Mesendoderm (in vitro differentiated cells): ENCODE data around the gene MT3.

Source experiments
- DNase-seq: peaks from one replicate; pipeline ENCODE4 v3.0.0; 2013
- H2AK5ac ChIP-seq: 2 replicates; pipeline ENCODE4 v1.6.1; 2013; ENCODE audit warnings: low read length, inconsistent platforms
- H2BK120ac ChIP-seq: 2 replicates; pipeline ENCODE4 v1.6.1; 2013; ENCODE audit warnings: low read depth, mild to moderate bottlenecking, low read length, moderate library complexity, mixed read lengths
- H2BK15ac ChIP-seq: replicated peaks from 2 replicates; pipeline ENCODE4 v1.6.1; 2013; ENCODE audit warnings: low read depth, mild to moderate bottlenecking, moderate library complexity
- H2BK5ac ChIP-seq: 2 replicates; pipeline ENCODE4 v1.6.1; 2013; ENCODE audit warnings: low read length, inconsistent platforms
- H3K18ac ChIP-seq: 2 replicates; pipeline ENCODE4 v1.6.1; 2013; ENCODE audit warnings: mild to moderate bottlenecking, low read length, mixed read lengths
- H3K23ac ChIP-seq: one replicate; pipeline ENCODE4 v1.6.1; 2013; ENCODE audit warnings: low read length
- H3K27ac ChIP-seq: 2 replicates; pipeline ENCODE4 v1.5.1; 2013; ENCODE audit warnings: low read depth, mild to moderate bottlenecking, inconsistent platforms, low read length, moderate library complexity
- H3K27me3 ChIP-seq: 2 replicates; pipeline ENCODE4 v1.6.1; 2013; ENCODE audit warnings: low read length, control low read depth, mild to moderate bottlenecking, inconsistent platforms; ENCODE audit not compliant: insufficient read depth, poor library complexity
- H3K36me3 ChIP-seq: 2 replicates; pipeline ENCODE4 v1.6.1; 2013; ENCODE audit warnings: low read length, inconsistent platforms; ENCODE audit not compliant: control insufficient read depth, insufficient read depth
- H3K4ac ChIP-seq: one replicate; pipeline ENCODE4 v1.6.1; 2013; ENCODE audit warnings: low read depth, mild to moderate bottlenecking, low read length, moderate library complexity
- H3K4me1 ChIP-seq: 2 replicates; pipeline ENCODE4 v1.6.1; 2013; ENCODE audit warnings: low read depth, low read length, inconsistent platforms; ENCODE audit not compliant: control insufficient read depth
- H3K4me2 ChIP-seq: 2 replicates; pipeline ENCODE4 v1.6.1; 2013; ENCODE audit warnings: low read length
- H3K4me3 ChIP-seq: 2 replicates; pipeline ENCODE4 v1.5.1; 2013; ENCODE audit warnings: mild to moderate bottlenecking, low read length
- H3K56ac ChIP-seq: one replicate; pipeline ENCODE4 v1.6.1; 2013; ENCODE audit warnings: low read length
- H3K79me1 ChIP-seq: 2 replicates; pipeline ENCODE4 v1.6.1; 2013; ENCODE audit warnings: low read length, inconsistent platforms
- H3K79me2 ChIP-seq: 2 replicates; pipeline ENCODE4 v1.6.1; 2013; ENCODE audit warnings: mild to moderate bottlenecking, low read length; ENCODE audit not compliant: control insufficient read depth, insufficient read depth
- H3K9ac ChIP-seq: 2 replicates; pipeline ENCODE4 v1.6.1; 2013; ENCODE audit warnings: low read length, inconsistent platforms
- H4K5ac ChIP-seq: one replicate; pipeline ENCODE4 v1.6.1; 2013; ENCODE audit warnings: low read length
- H4K8ac ChIP-seq: one replicate; pipeline ENCODE4 v1.6.1; 2013; ENCODE audit warnings: low read depth, mild to moderate bottlenecking, control low read depth, low read length, moderate library complexity
- WGBS: extraction: QIAGEN DNeasy Blood & Tissue Kit; methylation state at CpG from one replicate; pipeline ENCODE4 v1.1.7; 2013; ENCODE audit warnings: low lambda C conversion rate, missing lambda C conversion rate; ENCODE audit not compliant: insufficient coverage; ENCODE audit errors: extremely low coverage; 5-methylcytosine and 5-hydroxymethylcytosine counted together

MT3 gene

GRCh38 chr16:56594292-56594619, 4.9 kb downstream of the MT3 start:
- Histone ChIP-seq H3K27me3 (peaks cover 14% of the 10 kb centered on the region), H3K23ac (no peak overlapping the region), H3K9ac (no peak overlapping the region), H2BK15ac (no peak overlapping the region), H4K8ac (no peak overlapping the region), H4K5ac (no peak overlapping the region), H2BK120ac (no peak overlapping the region), H3K27ac (no peak overlapping the region), H2BK5ac (no peak overlapping the region), H3K4me1 (no peaks in the 10 kb centered on the region), H3K18ac (no peak overlapping the region), H3K4me2 (no peak overlapping the region), H3K4ac (no peak overlapping the region), H3K56ac (no peak overlapping the region), H2AK5ac (no peak overlapping the region), H3K79me2 (no peaks in the 10 kb centered on the region), H3K4me3 (no peak overlapping the region), H3K36me3 (no peaks in the 10 kb centered on the region), H3K79me1 (no peaks in the 10 kb centered on the region)
- DNase-seq = no peak
- WGBS = no CpG with 5 or more reads among the region's 5 CpGs

DNA sequence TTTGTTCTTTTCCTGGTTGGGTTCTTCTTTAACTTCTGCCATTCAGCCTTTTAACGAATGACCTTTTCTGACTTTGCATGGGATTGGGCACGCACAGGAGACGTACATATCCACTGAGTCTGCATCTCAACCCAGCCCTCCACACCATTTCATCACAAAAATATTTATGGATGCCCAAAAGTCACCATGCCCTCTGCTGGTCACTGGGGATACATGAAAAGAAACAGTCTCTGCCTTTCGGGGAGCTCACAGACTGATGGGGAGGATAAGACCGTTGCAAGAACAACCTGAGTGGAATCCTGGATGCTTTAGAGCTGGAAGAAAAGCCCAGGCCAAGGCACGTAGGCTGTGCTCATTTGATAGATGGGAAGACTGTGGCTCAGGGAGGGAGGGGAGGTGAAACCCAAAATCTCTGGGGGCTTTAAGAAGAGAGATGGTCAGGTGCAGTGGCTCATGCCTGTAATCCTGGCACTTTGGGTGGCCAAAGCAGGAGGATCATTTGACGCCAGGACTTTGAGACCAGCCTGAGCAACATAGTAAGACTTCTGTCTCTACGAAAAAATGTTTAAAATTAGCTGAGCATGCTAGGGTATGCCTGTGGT, 11.2 kb downstream of the MT3 start:
- Histone ChIP-seq H3K4me3 (no peak overlapping the region), H3K27ac (no peak overlapping the region), H3K79me1 (no peaks in the 10 kb centered on the region), H4K5ac (no peak overlapping the region), H3K56ac (no peak overlapping the region), H4K8ac (no peak overlapping the region), H3K79me2 (no peaks in the 10 kb centered on the region), H3K4ac (no peak overlapping the region), H2BK5ac (no peak overlapping the region), H3K27me3 (no peaks in the 10 kb centered on the region), H2AK5ac (no peak overlapping the region), H3K9ac (no peak overlapping the region), H2BK15ac (no peak overlapping the region), H3K18ac (no peak overlapping the region), H2BK120ac (no peak overlapping the region), H3K4me2 (no peak overlapping the region), H3K4me1 (no peaks in the 10 kb centered on the region), H3K36me3 (no peaks in the 10 kb centered on the region), H3K23ac (no peak overlapping the region)
- WGBS = no CpG with 5 or more reads among the region's 8 CpGs
- DNase-seq = peak; percentile 55

DNA sequence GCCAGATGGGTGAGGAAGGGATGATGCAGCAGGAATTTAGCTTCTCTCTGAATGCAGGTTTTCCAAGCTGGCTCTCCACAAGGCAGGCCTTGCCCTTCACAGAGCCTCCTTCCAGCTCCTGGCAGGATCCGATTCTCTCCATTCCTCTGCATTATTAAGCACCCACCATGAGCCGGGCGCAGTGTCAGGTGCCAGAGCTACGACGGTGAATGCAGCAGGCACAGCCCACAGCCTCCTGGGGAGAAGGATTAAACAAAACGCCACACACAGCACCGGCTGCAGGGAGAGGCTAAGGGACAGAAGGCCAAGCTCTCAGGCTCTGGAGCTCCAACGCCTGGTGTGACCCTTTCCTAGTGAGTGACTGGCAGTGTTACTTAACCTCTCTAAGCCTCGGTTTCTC, 12.0 kb downstream of the MT3 start:
- no peak overlapping the region for H3K4me3 ChIP-seq
- no peaks in the 10 kb centered on the region for H3K79me1 ChIP-seq
- no peak overlapping the region for H4K8ac ChIP-seq
- no peak overlapping the region for H2AK5ac ChIP-seq
- no peak overlapping the region for H3K9ac ChIP-seq
- H3K23ac ChIP-seq = no peak overlapping the region
- no peaks in the 10 kb centered on the region for H3K27me3 ChIP-seq
- H2BK15ac ChIP-seq = no peak overlapping the region
- H3K18ac ChIP-seq = no peak overlapping the region
- no peaks in the 10 kb centered on the region for H3K79me2 ChIP-seq
- no peak overlapping the region for H3K4me2 ChIP-seq
- no peak overlapping the region for H3K4ac ChIP-seq
- no peaks in the 10 kb centered on the region for H3K4me1 ChIP-seq
- no peak overlapping the region for H3K27ac ChIP-seq
- no peak overlapping the region for H2BK120ac ChIP-seq
- no peak overlapping the region for H4K5ac ChIP-seq
- H2BK5ac ChIP-seq = no peak overlapping the region
- H3K56ac ChIP-seq = no peak overlapping the region
- no peaks in the 10 kb centered on the region for H3K36me3 ChIP-seq
- no peak for DNase-seq
- WGBS = no CpG with 5 or more reads among the region's 9 CpGs

DNA sequence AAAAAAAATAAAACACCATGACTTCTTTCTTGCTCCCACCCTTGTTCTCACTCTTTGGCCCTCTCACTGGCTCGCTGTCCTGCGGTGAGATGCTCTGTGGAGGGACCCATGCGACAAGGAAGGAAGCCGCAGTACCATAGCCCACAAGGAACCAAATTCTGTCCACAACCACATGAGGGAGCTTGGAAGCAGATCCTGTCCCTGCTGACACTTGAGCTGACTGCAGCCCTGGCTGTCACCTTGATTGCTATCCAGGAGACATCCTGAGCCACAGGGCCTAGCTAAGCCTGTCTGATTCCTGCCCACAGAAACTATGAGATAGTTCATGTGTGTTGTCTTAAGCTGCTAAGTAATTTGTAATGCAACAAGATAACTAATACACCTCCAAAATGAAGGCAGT, 14.3 kb downstream of the MT3 start:
- Histone ChIP-seq H2AK5ac (no peak overlapping the region), H4K5ac (no peak overlapping the region), H3K79me2 (no peaks in the 10 kb centered on the region), H3K9ac (no peak overlapping the region), H3K23ac (no peak overlapping the region), H3K36me3 (no peaks in the 10 kb centered on the region), H3K18ac (no peak overlapping the region), H3K4me3 (no peak overlapping the region), H2BK120ac (no peak overlapping the region), H3K4ac (no peak overlapping the region), H2BK15ac (no peak overlapping the region), H3K79me1 (no peaks in the 10 kb centered on the region), H3K4me2 (no peak overlapping the region), H4K8ac (no peak overlapping the region), H3K27ac (no peak overlapping the region), H3K27me3 (no peaks in the 10 kb centered on the region), H2BK5ac (no peak overlapping the region), H3K56ac (no peak overlapping the region), H3K4me1 (peaks cover 7% of the 10 kb centered on the region)
- peak; percentile 90 for DNase-seq
- WGBS = no CpG with 5 or more reads among the region's 4 CpGs

DNA sequence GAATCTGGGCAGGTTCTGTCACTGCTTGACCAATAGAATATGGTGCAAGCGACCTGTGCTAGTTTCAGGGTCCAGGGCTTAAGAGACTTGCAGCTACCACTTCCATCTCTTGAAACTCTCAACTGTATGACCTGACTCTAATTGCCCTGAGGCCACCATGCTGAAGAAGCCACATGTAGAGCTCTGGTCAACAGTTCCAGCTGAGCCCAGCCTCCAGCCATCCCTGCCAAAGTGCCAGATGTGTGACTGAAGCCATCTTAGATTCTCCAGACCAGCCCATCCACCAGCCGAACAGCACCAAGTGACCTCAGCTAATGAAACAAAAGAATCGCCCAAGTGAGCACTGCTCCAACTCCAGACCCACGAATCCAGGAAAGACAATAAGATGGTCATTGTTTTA, 15.6 kb downstream of the MT3 start:
- H3K27me3 ChIP-seq = no peaks in the 10 kb centered on the region
- no peak overlapping the region for H3K4me2 ChIP-seq
- H3K4me1 ChIP-seq = peaks cover 7% of the 10 kb centered on the region

GRCh38 chr16:56605475-56605874, 16.1 kb downstream of the MT3 start:
- Histone ChIP-seq H3K9ac (no peak overlapping the region), H3K36me3 (no peaks in the 10 kb centered on the region), H3K79me1 (no peaks in the 10 kb centered on the region), H3K4ac (no peak overlapping the region), H2BK5ac (no peak overlapping the region), H3K27me3 (peaks cover 1% of the 10 kb centered on the region), H3K27ac (no peak overlapping the region), H2BK15ac (no peak overlapping the region), H3K4me1 (peaks cover 9% of the 10 kb centered on the region), H3K79me2 (no peaks in the 10 kb centered on the region), H2AK5ac (no peak overlapping the region), H3K23ac (no peak overlapping the region), H2BK120ac (no peak overlapping the region), H4K8ac (no peak overlapping the region), H3K18ac (no peak overlapping the region), H3K56ac (no peak overlapping the region), H3K4me3 (no peak overlapping the region), H4K5ac (no peak overlapping the region), H3K4me2 (no peak overlapping the region)
- no CpG with 5 or more reads among the region's 1 CpG for WGBS
- no peak for DNase-seq

More for the DNA sequence above, 15.6 kb downstream of the MT3 start:
- no peaks in the 10 kb centered on the region for H3K79me1 ChIP-seq
- no peak overlapping the region for H4K8ac ChIP-seq
- no peak overlapping the region for H2BK15ac ChIP-seq
- no peak overlapping the region for H3K18ac ChIP-seq
- H3K9ac ChIP-seq = no peak overlapping the region
- H4K5ac ChIP-seq = no peak overlapping the region
- no peak overlapping the region for H2AK5ac ChIP-seq
- H2BK120ac ChIP-seq = no peak overlapping the region
- H3K79me2 ChIP-seq = no peaks in the 10 kb centered on the region
- H3K4ac ChIP-seq = no peak overlapping the region
- H3K4me3 ChIP-seq = no peak overlapping the region
- H3K23ac ChIP-seq = no peak overlapping the region
- no CpG with 5 or more reads among the region's 4 CpGs for WGBS
- no peaks in the 10 kb centered on the region for H3K36me3 ChIP-seq
- DNase-seq = no peak
- H3K56ac ChIP-seq = no peak overlapping the region
- no peak overlapping the region for H2BK5ac ChIP-seq
- H3K27ac ChIP-seq = no peak overlapping the region
